Measurements from ENCODE around the gene FGA.

FGA gene

GRCh38 chr4:154590329-154591006, at the start of gene FGA:
Gene FGA (minus strand): TSS chr4:154590742. CDS start chr4:154590687, 55 bp downstream.
- no peak for DNase-seq

GRCh38 chr4:154634058-154634457, 43.5 kb upstream of the FGA start:
- no peak for DNase-seq

GRCh38 chr4:154631828-154632227, 41.3 kb upstream of the FGA start:
- no peak for DNase-seq

- DNase-seq, result no peak
Observed at GRCh38 chr4:154630324-154630723, 39.8 kb upstream of the FGA start.

DNA sequence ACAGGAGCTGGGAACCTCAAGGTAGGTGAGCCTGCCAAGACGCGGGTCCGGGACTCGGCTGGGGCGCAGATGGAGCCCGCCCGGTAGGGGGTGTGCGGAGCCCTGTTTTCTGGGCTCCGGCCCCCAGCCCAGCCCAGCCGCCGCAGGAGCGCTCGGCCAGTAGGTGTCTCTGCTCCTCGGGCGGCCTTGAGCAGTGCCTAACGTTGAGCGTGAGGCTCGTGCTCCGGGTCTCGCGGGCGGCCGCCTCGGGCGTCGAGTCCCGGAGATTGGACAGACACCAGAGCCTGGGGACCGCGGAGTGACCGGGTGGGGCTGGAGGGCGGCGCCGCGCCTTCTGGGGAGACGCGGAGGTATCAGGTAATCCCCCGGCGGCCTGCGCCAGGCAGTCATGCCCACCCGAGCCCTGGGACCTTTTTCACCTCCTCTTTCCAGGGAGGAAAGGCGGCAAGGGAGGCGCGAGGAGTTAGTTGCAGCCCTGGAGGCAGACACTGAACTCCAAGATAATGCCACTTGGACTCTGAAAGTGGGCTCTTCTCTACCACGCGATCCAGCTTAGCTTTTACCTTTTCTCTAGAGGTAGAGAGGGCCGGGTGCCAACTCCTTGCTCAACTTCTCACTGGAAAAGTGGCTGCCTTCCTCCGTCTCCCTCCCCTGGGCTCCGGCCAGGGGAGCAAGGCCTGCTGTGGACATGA, 36.4 kb upstream of the FGA start:
- DNase-seq, result no peak

DNA sequence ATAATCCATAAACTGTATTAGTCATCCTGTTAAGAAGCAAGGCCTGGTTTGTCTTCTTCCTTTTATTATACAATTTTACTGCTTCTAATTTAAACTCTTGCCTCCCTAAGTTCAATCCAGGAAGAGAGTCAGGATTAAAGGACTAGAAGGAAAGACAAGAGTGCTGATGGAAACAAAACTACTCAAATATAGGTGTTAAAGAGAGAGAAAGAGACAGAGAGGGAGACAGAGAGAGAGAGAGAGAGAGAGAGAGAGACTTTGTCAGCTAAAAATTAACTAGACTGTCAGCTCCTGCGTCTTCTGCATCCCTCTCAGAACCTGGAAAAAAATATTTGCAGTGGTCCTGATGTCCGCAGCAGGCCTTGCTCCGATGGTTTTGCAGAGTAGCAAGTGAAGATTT, 35.4 kb upstream of the FGA start:
- DNase-seq, result no peak

DNA sequence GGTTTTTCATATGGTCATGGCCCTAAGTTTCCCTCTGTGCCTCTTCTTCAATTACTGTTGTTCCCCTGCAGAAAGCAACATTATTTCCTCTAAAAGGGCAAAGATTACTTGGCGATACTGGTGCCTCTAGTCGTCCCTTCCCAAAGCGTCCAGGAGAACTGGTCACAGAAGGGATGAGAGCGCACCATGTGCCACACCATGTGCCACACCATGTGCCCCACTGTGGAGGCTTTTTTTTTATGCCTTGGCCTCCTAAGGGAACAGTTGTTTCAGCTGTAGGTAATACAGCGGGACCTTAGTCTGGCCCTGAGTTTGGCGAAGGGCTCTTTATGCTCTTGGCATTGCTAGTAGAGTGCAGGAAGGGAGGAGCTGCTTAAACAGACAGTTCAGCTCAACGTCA, 33.5 kb upstream of the FGA start:
- no peak for DNase-seq

- DNase-seq, result no peak
Observed at GRCh38 chr4:154623436-154623835, 32.9 kb upstream of the FGA start.

- DNase-seq, result no peak
Observed at GRCh38 chr4:154622598-154622997, 32.1 kb upstream of the FGA start.

DNA sequence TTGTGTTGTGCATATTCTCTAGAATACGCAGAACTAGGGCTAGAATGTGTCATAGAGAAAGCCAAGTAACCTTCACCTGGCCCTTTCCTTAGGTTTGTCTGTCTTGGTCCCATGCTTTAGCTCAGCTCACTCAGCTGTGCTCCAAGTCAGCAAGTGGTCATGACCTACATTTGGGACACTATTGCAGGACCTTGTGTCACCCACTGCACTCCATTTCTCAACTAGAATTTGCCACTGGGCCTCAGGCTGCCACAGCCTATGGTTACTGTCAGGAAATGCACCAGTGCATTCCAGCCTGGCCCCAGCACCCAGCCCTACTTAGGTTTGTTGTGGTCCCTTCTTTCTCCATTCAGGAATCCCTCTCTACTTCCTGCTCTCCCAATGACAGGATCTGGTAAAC, 29.6 kb upstream of the FGA start:
- no peak for DNase-seq

DNA sequence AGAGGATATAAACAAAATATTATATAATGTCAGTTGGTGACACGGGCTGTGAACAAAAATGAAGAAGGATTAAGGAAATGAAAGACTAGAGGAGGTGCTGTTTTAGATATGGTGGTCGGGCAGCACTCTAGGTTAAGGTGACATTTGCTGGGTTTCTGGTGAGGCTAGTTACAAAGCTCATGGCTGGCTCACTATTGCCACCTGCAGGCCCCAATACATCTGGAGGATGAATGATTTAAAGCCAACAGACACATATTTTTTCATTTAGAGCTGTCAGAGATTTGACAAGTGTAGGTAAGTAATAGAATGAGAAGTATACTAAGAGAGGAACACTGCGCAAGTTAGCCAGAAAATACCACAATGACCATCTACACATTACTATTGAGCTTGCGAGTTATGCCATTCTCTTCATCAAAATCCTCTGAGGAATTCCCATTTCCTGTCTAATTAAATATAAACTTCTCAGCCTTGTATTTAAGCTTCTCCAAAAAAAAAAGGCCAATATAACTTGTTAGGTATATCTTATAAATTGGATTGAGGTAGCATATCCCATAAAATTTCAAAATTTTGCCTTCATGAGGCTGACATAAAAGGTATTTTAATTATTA, 28.3 kb upstream of the FGA start:
- DNase-seq, result no peak

GRCh38 chr4:154617820-154618317, 27.3 kb upstream of the FGA start:
- DNase-seq, result no peak

- no peak for DNase-seq
Observed at GRCh38 chr4:154616731-154617130, 26.2 kb upstream of the FGA start.

DNA sequence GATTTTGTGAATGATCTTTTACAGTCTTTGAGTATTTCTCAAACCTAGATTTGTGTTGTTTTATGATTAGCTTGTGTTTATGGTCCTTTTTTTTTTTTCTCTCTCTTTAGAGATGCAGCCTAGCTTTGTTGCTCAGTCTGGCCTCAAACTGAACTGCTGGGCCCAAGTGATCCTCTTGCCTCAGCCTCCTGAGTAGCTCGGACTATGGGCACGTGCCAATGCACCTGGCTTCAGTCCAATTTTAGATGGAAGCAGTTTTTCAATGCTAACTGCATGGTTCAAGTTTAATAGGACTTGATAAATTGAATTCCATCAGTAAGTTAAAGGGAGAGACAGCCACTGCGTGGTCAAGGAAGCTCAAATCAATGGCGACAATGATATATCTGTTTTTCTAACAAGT, 25.7 kb upstream of the FGA start:
- DNase-seq, result no peak

- no peak for DNase-seq
Observed at GRCh38 chr4:154615211-154615610, 24.7 kb upstream of the FGA start.

DNA sequence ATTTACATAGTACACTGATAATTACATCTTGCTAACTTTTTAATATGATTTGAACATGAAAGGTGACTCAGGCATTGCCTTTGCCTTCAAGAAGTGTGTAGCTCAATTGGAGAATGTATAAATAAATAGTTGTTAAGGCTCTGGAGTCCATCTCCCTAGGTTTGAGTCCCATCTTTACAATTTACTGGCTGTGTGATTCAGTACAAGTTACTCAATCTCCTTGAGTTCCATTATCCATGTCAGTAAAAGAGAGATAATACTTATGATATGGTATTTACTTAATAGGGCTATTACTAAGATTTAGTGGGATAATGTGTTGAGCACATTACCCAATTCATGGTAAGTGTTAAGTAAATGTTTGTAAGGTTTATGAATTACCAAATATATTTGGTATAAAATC, 23.8 kb upstream of the FGA start:
- DNase-seq, result no peak

DNA sequence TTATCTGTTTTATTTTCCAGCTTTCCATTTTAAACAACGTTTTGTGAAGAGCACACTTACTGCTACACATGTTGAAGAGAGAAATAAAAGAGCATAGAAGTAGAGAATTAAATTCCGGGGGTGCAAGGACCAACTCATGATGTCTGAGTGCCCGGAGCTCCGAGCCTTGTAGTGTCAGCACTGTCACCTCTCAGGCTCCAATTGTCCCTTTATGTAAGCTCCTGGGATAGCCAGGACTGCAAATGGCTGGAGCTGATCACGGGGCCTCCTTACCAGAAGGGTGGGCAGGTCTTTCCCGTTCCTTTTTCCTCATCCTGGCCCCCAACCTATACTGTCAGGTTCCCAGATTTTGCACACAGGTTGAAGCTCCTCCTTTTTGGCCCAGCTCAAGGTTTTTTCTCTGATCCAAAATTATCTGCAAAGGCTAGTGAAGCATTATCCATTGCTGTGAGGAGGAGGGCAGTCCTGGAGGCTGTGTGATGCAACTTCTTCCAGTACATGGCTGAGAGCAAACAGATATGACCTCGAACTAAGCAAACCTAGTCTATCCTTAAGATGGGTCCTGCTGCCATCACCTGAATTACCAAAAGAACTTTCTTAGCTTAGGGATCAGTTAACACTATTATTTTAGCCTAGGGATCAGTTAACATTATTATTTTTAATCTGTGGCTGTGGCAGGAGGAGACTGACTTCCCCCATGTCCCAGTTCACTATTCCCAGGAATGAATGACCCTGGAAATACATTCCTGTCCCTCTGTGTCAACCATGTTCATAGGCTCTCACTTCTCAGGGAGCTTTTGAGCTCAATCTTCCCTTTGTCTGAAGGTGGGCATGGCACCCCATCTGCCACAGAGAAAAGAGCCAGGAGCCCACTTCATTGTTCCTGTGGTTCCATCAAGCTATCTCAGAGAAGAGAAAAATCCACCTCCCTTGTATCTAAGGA, 22.2 kb upstream of the FGA start, which contains the start of gene FGG:
Gene FGG, minus strand, starts transcription at position 185 of the 943 bp plus-strand sequence. Its CDS starts 47 bp downstream, at position 138.
- DNase-seq, result no peak

DNA sequence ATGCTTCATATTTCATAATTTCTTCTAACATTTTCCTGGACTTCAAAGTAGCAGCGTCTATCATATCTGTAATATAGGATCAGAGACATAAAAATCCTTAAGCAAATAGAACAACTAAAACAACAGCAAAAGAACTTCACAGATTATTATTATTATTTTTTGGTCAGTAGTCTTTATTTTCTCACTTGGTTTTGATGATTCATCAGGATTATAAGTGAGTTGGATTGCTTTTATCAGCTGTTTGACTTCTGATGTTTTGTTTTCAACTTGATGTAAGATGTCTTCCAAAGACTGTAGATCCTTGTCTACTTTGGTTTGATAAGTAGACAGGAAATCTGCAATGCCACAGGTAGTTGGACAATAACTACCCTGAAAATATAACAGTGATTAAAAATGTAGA, 21.3 kb upstream of the FGA start:
- DNase-seq, result no peak

DNA sequence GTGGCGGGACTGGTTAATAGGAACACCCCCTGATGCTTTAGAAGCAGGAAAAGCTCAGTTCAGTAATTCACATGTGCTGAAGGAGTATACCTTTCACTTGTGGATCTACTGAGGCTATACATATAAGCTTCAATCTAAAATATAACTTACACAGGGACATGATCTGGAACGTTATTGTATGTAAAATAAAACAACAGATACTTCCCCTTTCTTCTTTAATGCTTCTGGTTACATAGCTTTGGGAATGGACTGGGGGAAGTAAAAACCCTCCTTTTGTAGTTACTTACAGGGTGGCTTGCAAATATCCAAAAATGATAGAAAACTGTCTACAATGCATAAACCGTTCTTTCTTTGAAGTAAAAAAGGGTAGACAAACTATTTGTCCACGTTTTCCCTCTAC, 20.0 kb upstream of the FGA start:
- DNase-seq, result no peak

DNA sequence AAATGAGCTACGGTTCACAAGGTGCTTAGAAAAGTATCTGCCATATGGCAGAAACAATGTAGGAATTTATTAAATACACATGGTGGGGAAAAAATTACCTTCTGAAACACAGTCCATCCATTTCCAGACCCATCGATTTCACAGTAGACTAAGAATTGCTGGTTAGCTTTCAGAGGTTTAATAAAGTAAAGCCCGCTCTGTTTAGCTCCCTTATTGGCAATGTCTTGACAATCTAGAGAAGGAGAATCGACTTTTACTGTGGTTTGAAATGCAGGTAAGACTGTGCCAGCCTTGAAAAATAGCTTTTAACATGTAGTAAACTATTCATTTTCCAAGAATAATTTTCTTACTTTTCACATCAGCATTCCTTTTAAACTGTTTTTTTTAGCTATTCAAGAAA, 19.0 kb upstream of the FGA start:
- DNase-seq, result no peak

DNA sequence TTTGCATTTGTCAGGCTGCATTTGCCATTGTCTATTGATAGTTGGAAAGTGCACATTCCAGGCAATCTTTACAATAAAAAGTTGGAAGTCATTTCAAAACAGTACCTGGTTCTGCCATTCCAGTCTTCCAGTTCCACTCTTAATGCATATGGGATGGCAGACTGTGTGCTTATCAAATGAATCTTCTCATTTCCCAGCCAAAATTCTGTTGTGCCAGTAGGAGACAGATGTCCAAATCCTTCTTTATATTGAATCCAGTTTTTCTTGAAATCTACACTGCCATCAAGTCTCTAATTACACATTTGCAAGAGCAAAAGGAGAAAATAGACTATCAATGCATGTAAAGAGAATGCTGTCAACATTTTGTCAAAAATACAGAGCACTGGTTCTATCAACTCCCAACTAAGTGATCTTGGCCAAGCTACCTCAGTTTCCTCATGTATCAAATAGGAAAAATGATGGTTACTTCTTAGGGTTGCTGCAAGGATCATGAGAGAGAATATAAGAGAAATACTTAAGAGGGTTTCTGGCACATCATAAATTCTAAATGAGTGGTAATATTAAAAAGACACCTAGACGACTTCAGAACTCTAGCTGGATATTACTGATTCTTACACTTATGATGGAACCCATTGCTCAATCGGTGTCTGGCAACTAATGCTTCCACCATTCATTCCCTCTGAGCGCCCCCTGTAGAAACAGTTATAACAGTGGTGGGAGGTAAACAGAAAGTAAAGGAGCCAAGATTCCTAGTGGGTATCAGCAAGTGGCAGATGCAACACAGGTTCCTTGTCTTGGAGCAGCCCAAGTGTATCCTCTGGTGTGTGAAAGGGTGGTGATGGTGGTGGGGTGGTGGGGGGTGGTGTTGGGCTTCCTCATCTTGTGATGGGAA, 18.1 kb upstream of the FGA start:
- DNase-seq, result no peak

Measured in DMS79 (cell line).